Uterine smooth muscle cell (primary cell): Measurements from ENCODE around the gene NSUN2. TPM values are rescaled to one million over a fixed set of nuclear protein-coding genes. Genes with fewer than 3 reads are reported as not detected.

Experiments used
- total RNA-seq: library from RNA; depleted of rRNA; stranded (reverse); fragments of >200 nt; gene quantifications from 2 replicates; pipeline ENCODE4 v1.2.3, GENCODE V29; 2014

NSUN2 gene
- 55.5 and 65.2 TPM in 2 replicates for total RNA-seq

GRCh38 chr5:6632888-6633468 is at the start of gene NSUN2, which contains the start of gene SRD5A1:
NSUN2 (minus strand) TSS chr5:6633044; CDS start chr5:6632979, 65 bp downstream.
SRD5A1 (plus strand) TSS chr5:6633440; CDS start chr5:6633577, 137 bp downstream.

Other genes with a start within 250 kb of the NSUN2 start
- 0.11 and 0.37 TPM in 2 replicates for gene UBE2QL1, start 184.2 kb downstream of the NSUN2 start, total RNA-seq
- 13.6 and 16.3 TPM in 2 replicates for gene SRD5A1, start 396 bp upstream of the NSUN2 start, total RNA-seq
- 12.9 and 18.0 TPM in 2 replicates for gene TENT4A, start 80.4 kb upstream of the NSUN2 start, total RNA-seq